Trophoblast cell (in vitro differentiated cells and primary cell): ENCODE measurements around the gene IKZF5.

Source experiments
- DNase-seq, 2 donors: peaks; one replicate each; pipeline ENCODE4 v3.0.0-alpha.2; 2016
- H2AFZ ChIP-seq: 2 replicates; pipeline ENCODE4 v1.6.1; 2013; ENCODE audit warnings: low read length, moderate library complexity, mild to moderate bottlenecking; ENCODE audit not compliant: insufficient read depth, poor library complexity
- H2AK5ac ChIP-seq: 2 replicates; pipeline ENCODE4 v1.6.1; 2013; ENCODE audit warnings: mild to moderate bottlenecking, low read length
- H2BK120ac ChIP-seq: 2 replicates; pipeline ENCODE4 v1.6.1; 2013; ENCODE audit warnings: low read length, mild to moderate bottlenecking, moderate library complexity; ENCODE audit not compliant: insufficient read depth, poor library complexity
- H2BK12ac ChIP-seq: 2 replicates; pipeline ENCODE4 v1.6.1; 2013; ENCODE audit warnings: mild to moderate bottlenecking, low read length, moderate library complexity
- H2BK5ac ChIP-seq: 2 replicates; pipeline ENCODE4 v1.6.1; 2013; ENCODE audit warnings: low read length, low read depth, moderate library complexity, mild to moderate bottlenecking; ENCODE audit not compliant: poor library complexity
- H3K14ac ChIP-seq: 2 replicates; pipeline ENCODE4 v1.6.1; 2013; ENCODE audit warnings: mild to moderate bottlenecking, low read length
- H3K18ac ChIP-seq: 2 replicates; pipeline ENCODE4 v1.6.1; 2013; ENCODE audit warnings: mild to moderate bottlenecking, low read length
- H3K23ac ChIP-seq: 2 replicates; pipeline ENCODE4 v1.6.1; 2013; ENCODE audit warnings: low read length
- H3K27ac ChIP-seq: 2 replicates; pipeline ENCODE4 v1.5.1; 2013; ENCODE audit warnings: low read depth, mild to moderate bottlenecking, inconsistent platforms, low read length, moderate library complexity
- H3K27me3 ChIP-seq: 2 replicates; pipeline ENCODE4 v1.6.1; 2013; ENCODE audit warnings: inconsistent platforms, mild to moderate bottlenecking, low read length, moderate library complexity; ENCODE audit not compliant: insufficient read depth
- H3K36me3 ChIP-seq, 2 experiments: 1 replicate in 1 of 2; 2 replicates in 1 of 2; pipeline ENCODE4 v1.6.1; 2013; ENCODE audit warnings: low read length in 2 of 2, mild to moderate bottlenecking in 2 of 2, moderate library complexity in 1 of 2; ENCODE audit not compliant: insufficient read depth in 2 of 2, control insufficient read depth in 1 of 2
- H3K4ac ChIP-seq: 2 replicates; pipeline ENCODE4 v1.6.1; 2013; ENCODE audit warnings: low read depth, mild to moderate bottlenecking, low read length, moderate library complexity
- H3K4me1 ChIP-seq, 2 experiments: 1 replicate in 1 of 2; 2 replicates in 1 of 2; pipeline ENCODE4 v1.6.1; 2013; ENCODE audit warnings: low read length in 2 of 2, mild to moderate bottlenecking in 2 of 2, moderate library complexity in 1 of 2; ENCODE audit not compliant: insufficient read depth in 2 of 2, control insufficient read depth in 1 of 2
- H3K4me2 ChIP-seq: 2 replicates; pipeline ENCODE4 v1.6.1; 2013; ENCODE audit warnings: inconsistent platforms, mild to moderate bottlenecking, low read length, moderate library complexity
- H3K4me3 ChIP-seq: 2 replicates; pipeline ENCODE4 v1.5.1; 2013; ENCODE audit warnings: mild to moderate bottlenecking, low read depth, low read length, inconsistent platforms
- H3K79me1 ChIP-seq: one replicate; pipeline ENCODE4 v1.6.1; 2013; ENCODE audit warnings: low read length
- H3K79me2 ChIP-seq: 2 replicates; pipeline ENCODE4 v1.6.1; 2013; ENCODE audit warnings: low read length, mild to moderate bottlenecking; ENCODE audit not compliant: control insufficient read depth, insufficient read depth, poor library complexity
- H3K9ac ChIP-seq: 2 replicates; pipeline ENCODE4 v1.6.1; 2013; ENCODE audit warnings: mild to moderate bottlenecking, low read length
- H3K9me3 ChIP-seq: 2 replicates; pipeline ENCODE4 v1.6.1; 2013; ENCODE audit warnings: low read depth, mild to moderate bottlenecking, control low read depth, inconsistent platforms, low read length; ENCODE audit not compliant: insufficient read depth
- H4K12ac ChIP-seq: 2 replicates; pipeline ENCODE4 v1.6.1; 2013; ENCODE audit warnings: low read depth, mild to moderate bottlenecking, low read length, moderate library complexity
- H4K8ac ChIP-seq: 2 replicates; pipeline ENCODE4 v1.6.1; 2013; ENCODE audit warnings: low read depth, mild to moderate bottlenecking, low read length, moderate library complexity
- H4K91ac ChIP-seq: one replicate; pipeline ENCODE4 v1.6.1; 2013; ENCODE audit warnings: low read depth, mild to moderate bottlenecking, low read length, moderate library complexity
- WGBS: extraction: QIAGEN DNeasy Blood & Tissue Kit; methylation state at CpG from one replicate; pipeline ENCODE4 v1.1.7; 2013; ENCODE audit warnings: missing lambda C conversion rate; ENCODE audit not compliant: insufficient read length, insufficient coverage; ENCODE audit errors: extremely low coverage; 5-methylcytosine and 5-hydroxymethylcytosine counted together

IKZF5 gene

DNA sequence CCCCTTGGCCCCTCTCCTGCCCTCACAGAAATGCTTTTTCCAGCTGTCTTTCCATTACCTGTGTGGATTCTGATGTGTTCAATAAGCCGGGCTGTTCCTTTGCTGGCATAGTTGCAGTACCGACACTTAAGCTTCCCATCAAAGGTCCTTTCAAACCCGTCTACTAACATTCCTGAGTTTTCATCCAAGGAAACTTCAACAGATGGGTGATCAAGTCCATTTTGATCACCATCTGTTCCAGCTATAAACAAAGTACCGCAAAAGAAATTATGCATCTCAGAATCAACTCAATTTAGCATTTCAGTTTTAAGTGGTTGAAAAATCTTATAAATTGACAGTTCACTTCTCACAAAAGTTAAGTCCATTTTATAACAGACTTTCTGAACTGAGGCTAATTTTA, 12.7 kb downstream of the IKZF5 start:
- Histone ChIP-seq H3K79me2 (no peaks in the 10 kb centered on the region), H2BK5ac (no peak overlapping the region), H3K79me1 (no peaks in the 10 kb centered on the region), H3K9ac (no peak overlapping the region), H2BK12ac (no peak overlapping the region), H4K91ac (no peak overlapping the region), H3K23ac (no peak overlapping the region), H3K4ac (no peak overlapping the region), H3K4me3 (no peak overlapping the region), H3K18ac (no peak overlapping the region), H3K9me3 (no peaks in the 10 kb centered on the region), H3K27me3 (no peaks in the 10 kb centered on the region), H3K4me2 (no peak overlapping the region), H3K14ac (no peak overlapping the region), H2BK120ac (no peak overlapping the region), H4K12ac (no peak overlapping the region), H3K4me1 (no peaks in the 10 kb centered on the region), H2AFZ (no peak overlapping the region), H3K27ac (no peak overlapping the region), H2AK5ac (no peak overlapping the region), H3K36me3 (peaks cover 5 to 15% of the 10 kb centered on the region in 2 experiments), H4K8ac (no peak overlapping the region)
- DNase-seq: no peak
- no CpG with 5 or more reads among the region's 4 CpGs for WGBS

DNA sequence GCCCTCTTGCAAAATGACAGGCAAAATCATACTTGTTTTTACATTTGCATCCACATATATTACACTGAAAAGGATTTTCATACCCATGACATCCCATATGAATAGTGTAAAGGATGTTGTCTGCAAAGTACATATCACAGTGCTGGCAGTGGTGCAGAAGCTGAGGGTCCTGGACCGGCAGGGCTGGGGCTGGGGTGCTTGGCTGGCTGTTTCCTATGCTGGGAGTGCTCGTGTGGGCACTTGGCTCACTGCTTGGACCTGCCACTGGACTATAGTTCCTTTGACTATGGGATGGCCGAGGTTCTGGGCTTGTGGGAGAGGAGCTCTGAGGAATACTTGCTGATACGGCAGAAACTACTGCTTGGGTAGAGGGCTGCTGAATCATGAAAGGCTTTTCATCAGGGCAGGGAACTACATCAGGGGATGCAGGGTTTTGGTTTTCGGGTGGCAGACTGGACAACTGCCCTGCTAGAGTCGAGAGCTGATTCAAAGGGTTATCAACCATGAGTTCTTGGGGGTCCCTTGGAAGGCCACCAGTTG, 14.7 kb downstream of the IKZF5 start:
- no peak for DNase-seq
- Histone ChIP-seq H3K14ac (no peak overlapping the region), H2BK5ac (no peak overlapping the region), H3K4me3 (no peak overlapping the region), H4K8ac (no peak overlapping the region), H3K27ac (no peak overlapping the region), H2BK120ac (no peak overlapping the region), H3K18ac (no peak overlapping the region), H3K4ac (no peak overlapping the region), H2BK12ac (no peak overlapping the region), H4K91ac (no peak overlapping the region), H2AK5ac (no peak overlapping the region), H3K23ac (no peak overlapping the region), H3K36me3 (peaks cover 5 to 15% of the 10 kb centered on the region in 2 experiments), H2AFZ (no peak overlapping the region), H4K12ac (no peak overlapping the region), H3K4me1 (no peaks in the 10 kb centered on the region), H3K4me2 (no peak overlapping the region), H3K27me3 (no peaks in the 10 kb centered on the region), H3K79me2 (no peaks in the 10 kb centered on the region), H3K79me1 (no peaks in the 10 kb centered on the region), H3K9me3 (no peaks in the 10 kb centered on the region), H3K9ac (no peak overlapping the region)
- WGBS: no CpG with 5 or more reads among the region's 6 CpGs

DNA sequence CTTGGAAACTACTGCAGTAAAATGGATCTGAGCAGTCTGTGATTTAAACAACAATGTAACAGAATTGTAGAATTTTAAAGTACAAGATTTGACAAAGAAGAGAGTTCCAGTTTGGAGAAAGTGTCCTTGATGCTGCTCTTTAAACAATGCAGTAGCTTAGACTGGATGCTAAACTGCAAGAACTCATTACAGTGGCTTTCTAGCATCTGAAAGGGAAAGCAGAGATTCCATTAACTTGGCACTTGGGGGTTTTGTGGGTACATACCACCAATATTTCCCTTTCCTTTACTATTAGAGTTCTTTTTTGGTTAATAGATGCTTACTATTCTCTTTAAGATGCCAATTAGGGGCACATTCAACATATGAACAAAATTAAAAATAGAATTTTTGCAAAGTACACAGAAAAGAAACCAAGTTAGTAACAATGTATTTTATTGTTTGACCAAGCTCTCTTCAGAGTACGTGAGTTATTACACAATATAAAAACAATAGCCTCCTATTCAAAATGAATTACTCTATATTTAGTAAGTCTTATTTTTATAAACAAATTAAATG, 16.5 kb downstream of the IKZF5 start:
- Histone ChIP-seq H4K12ac (no peak overlapping the region), H2BK5ac (no peak overlapping the region), H3K27me3 (no peaks in the 10 kb centered on the region), H2AFZ (no peak overlapping the region), H2AK5ac (no peak overlapping the region), H3K4ac (no peak overlapping the region), H2BK120ac (no peak overlapping the region), H3K9ac (no peak overlapping the region), H3K27ac (no peak overlapping the region), H3K4me1 (no peaks in the 10 kb centered on the region), H3K4me2 (no peak overlapping the region), H4K8ac (no peak overlapping the region), H3K79me1 (no peaks in the 10 kb centered on the region), H3K23ac (no peak overlapping the region), H3K79me2 (no peaks in the 10 kb centered on the region), H3K18ac (no peak overlapping the region), H3K4me3 (no peak overlapping the region), H3K36me3 (peaks cover 5 to 13% of the 10 kb centered on the region in 2 experiments), H4K91ac (no peak overlapping the region), H2BK12ac (no peak overlapping the region), H3K9me3 (no peaks in the 10 kb centered on the region), H3K14ac (no peak overlapping the region)
- no CpG with 5 or more reads among the region's 1 CpG for WGBS
- no peak for DNase-seq

DNA sequence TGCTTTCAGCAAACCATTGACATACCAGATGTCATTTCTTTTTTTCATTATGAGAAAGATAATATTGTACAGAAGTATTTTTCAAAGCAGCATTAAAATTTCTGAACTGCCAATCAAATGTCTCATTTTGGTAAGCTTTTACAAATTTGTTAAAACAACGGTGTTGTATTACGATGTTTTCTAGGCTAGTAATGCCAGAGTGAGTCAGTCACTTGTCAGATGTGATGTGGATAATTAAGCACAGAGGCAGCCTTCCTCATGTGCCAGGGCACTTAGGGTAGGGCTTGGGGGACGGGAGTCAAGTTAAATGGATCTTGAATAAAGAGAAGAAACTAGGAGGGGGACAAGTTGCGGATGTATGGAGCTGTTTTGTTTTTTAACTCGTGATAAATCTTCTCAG, 18.3 kb downstream of the IKZF5 start:
- H3K36me3 ChIP-seq: peaks cover 5 to 9% of the 10 kb centered on the region in 2 experiments
- no peak overlapping the region for H3K4me2 ChIP-seq
- DNase-seq: no peak
- H2BK12ac ChIP-seq: no peak overlapping the region
- no peaks in the 10 kb centered on the region for H3K79me2 ChIP-seq
- H3K4me3 ChIP-seq: no peak overlapping the region
- H3K4me1 ChIP-seq: no peaks in the 10 kb centered on the region
- no peak overlapping the region for H3K23ac ChIP-seq
- no peak overlapping the region for H2AFZ ChIP-seq
- H3K27ac ChIP-seq: no peak overlapping the region
- no peak overlapping the region for H2BK120ac ChIP-seq
- H4K12ac ChIP-seq: no peak overlapping the region
- no peaks in the 10 kb centered on the region for H3K9me3 ChIP-seq
- H3K14ac ChIP-seq: no peak overlapping the region
- no peak overlapping the region for H2AK5ac ChIP-seq
- no peak overlapping the region for H3K9ac ChIP-seq
- H2BK5ac ChIP-seq: no peak overlapping the region
- H3K79me1 ChIP-seq: no peaks in the 10 kb centered on the region
- H4K8ac ChIP-seq: no peak overlapping the region
- H3K4ac ChIP-seq: no peak overlapping the region
- no peak overlapping the region for H4K91ac ChIP-seq
- H3K18ac ChIP-seq: no peak overlapping the region
- H3K27me3 ChIP-seq: no peaks in the 10 kb centered on the region
- no CpG with 5 or more reads among the region's 5 CpGs for WGBS
